Smooth muscle cell (in vitro differentiated cells): ENCODE data around the gene SLC4A4. TPM values are rescaled to one million over a fixed set of nuclear protein-coding genes. Genes with fewer than 3 reads are reported as not detected.

ENCODE experiments used
- DNase-seq: peaks from one replicate; lab custom pipeline; 2025; ENCODE audit not compliant: unreplicated experiment; lab: John Stamatoyannopoulos, UW
- H2AFZ ChIP-seq: fragments of 200-600 bp; sonication (generic); 2 replicates; pipeline ENCODE4 v1.6.0; 2016; ENCODE audit warnings: antibody characterized with exemption, low read depth, mild to moderate bottlenecking
- H3F3A ChIP-seq: fragments of 200-600 bp; sonication (generic); 2 replicates; pipeline ENCODE4 v1.6.0; 2017; ENCODE audit warnings: antibody characterized with exemption, low read depth
- H3K27ac ChIP-seq: fragments of 200-600 bp; sonication (generic); 2 replicates; pipeline ENCODE4 v1.5.1; 2016; ENCODE audit warnings: low read depth, mild to moderate bottlenecking
- H3K27me3 ChIP-seq: fragments of 200-600 bp; sonication (generic); 2 replicates; pipeline ENCODE4 v1.6.1; 2016; ENCODE audit warnings: low read depth, mild to moderate bottlenecking
- H3K36me3 ChIP-seq: fragments of 200-600 bp; sonication (generic); 2 replicates; pipeline ENCODE4 v1.5.1; 2016; ENCODE audit warnings: low read depth
- H3K4me1 ChIP-seq: fragments of 200-600 bp; sonication (generic); 2 replicates; pipeline ENCODE4 v1.5.1; 2016; ENCODE audit warnings: low read depth
- H3K4me2 ChIP-seq: fragments of 200-600 bp; sonication (generic); 2 replicates; pipeline ENCODE4 v1.6.0; 2016; ENCODE audit warnings: mild to moderate bottlenecking
- H3K4me3 ChIP-seq: fragments of 200-600 bp; sonication (generic); 2 replicates; pipeline ENCODE4 v1.5.1; 2016; ENCODE audit warnings: mild to moderate bottlenecking
- H3K79me2 ChIP-seq: fragments of 200-600 bp; sonication (generic); 2 replicates; pipeline ENCODE4 v1.6.0; 2016; ENCODE audit warnings: low read depth, mild to moderate bottlenecking
- H3K9ac ChIP-seq: fragments of 200-600 bp; sonication (generic); 2 replicates; pipeline ENCODE4 v1.6.0; 2016; ENCODE audit warnings: low read depth
- H3K9me3 ChIP-seq: fragments of 200-600 bp; sonication (generic); replicated peaks from 2 replicates; pipeline ENCODE4 v1.5.1; 2016; ENCODE audit warnings: low read depth
- H4K20me1 ChIP-seq: fragments of 200-600 bp; sonication (generic); 2 replicates; pipeline ENCODE4 v1.6.0; 2016; ENCODE audit warnings: low read depth
- CTCF ChIP-seq: fragments of 200-600 bp; sonication (generic); IDR thresholded peaks from 2 replicates; pipeline ENCODE4 v1.5.1; 2017; ENCODE audit warnings: borderline replicate concordance, mild to moderate bottlenecking, antibody characterized with exemption; ENCODE audit not compliant: insufficient read depth, poor library complexity, severe bottlenecking
- WGBS: methylation state at CpG from one replicate; pipeline ENCODE4 v1.1.7; 2016; ENCODE audit warnings: low lambda C conversion rate; 5-methylcytosine and 5-hydroxymethylcytosine counted together
- polyA plus RNA-seq: library from polyadenylated mRNA; unstranded; fragments of >200 nt; fragmentation: Nextera tagmentation; extraction: Ambion mirVana; gene quantifications from 2 replicates; pipeline ENCODE4 v1.2.1, GENCODE V29; 2016
- total RNA-seq: library from RNA; depleted of rRNA; stranded (reverse); fragments of >200 nt; gene quantifications from 2 replicates; pipeline ENCODE4 v1.2.3, GENCODE V29; 2014

Gene SLC4A4
- total and polyA plus RNA-seq, 2 experiments from 2014 or later: 1.2 to 4.1 TPM

GRCh38 chr4:71445811-71446210 lies 107.0 kb downstream of the SLC4A4 start:
- Histone ChIP-seq H4K20me1 (no peaks in the 10 kb centered on the region), H3K79me2 (no peaks in the 10 kb centered on the region), H3K9ac (no peak overlapping the region), H3K4me3 (no peak overlapping the region), H3K9me3 (no peaks in the 10 kb centered on the region), H3K36me3 (no peaks in the 10 kb centered on the region), H3F3A (no peaks in the 10 kb centered on the region), H3K27me3 (no peaks in the 10 kb centered on the region), H3K4me1 (no peaks in the 10 kb centered on the region), H3K27ac (no peak overlapping the region), H2AFZ (no peak overlapping the region), H3K4me2 (no peak overlapping the region)
- TF ChIP-seq CTCF: no peak
- no peak for DNase-seq
- WGBS: 73% methylated on average over 2 of the region's 2 CpGs

- no peaks in the 10 kb centered on the region for H3K4me1 ChIP-seq
- TF ChIP-seq CTCF: no peak
Observed at GRCh38 chr4:71446479-71447081, 107.8 kb downstream of the SLC4A4 start.

GRCh38 chr4:71449040-71449439 lies 110.2 kb downstream of the SLC4A4 start:
- no peak overlapping the region for H3K9ac ChIP-seq
- H3K4me1 ChIP-seq: no peaks in the 10 kb centered on the region
- H3K27ac ChIP-seq: no peak overlapping the region
- no peaks in the 10 kb centered on the region for H4K20me1 ChIP-seq
- H3K27me3 ChIP-seq: no peaks in the 10 kb centered on the region
- DNase-seq: no peak
- H3K4me2 ChIP-seq: no peak overlapping the region
- H3K4me3 ChIP-seq: no peak overlapping the region
- TF ChIP-seq CTCF: no peak
- H2AFZ ChIP-seq: no peak overlapping the region
- no peaks in the 10 kb centered on the region for H3K79me2 ChIP-seq
- no peaks in the 10 kb centered on the region for H3F3A ChIP-seq
- WGBS: 66% methylated on average over 2 of the region's 2 CpGs
- H3K9me3 ChIP-seq: no peaks in the 10 kb centered on the region
- no peaks in the 10 kb centered on the region for H3K36me3 ChIP-seq

More at GRCh38 chr4:71446479-71447081, 107.8 kb downstream of the SLC4A4 start:
- no peak overlapping the region for H3K4me3 ChIP-seq
- H3K9ac ChIP-seq: no peak overlapping the region
- WGBS: 97% methylated on average over 3 of the region's 3 CpGs
- H3F3A ChIP-seq: no peaks in the 10 kb centered on the region
- H3K79me2 ChIP-seq: no peaks in the 10 kb centered on the region
- DNase-seq: no peak
- H3K27me3 ChIP-seq: no peaks in the 10 kb centered on the region
- no peaks in the 10 kb centered on the region for H3K9me3 ChIP-seq
- no peak overlapping the region for H2AFZ ChIP-seq
- no peaks in the 10 kb centered on the region for H3K36me3 ChIP-seq
- no peaks in the 10 kb centered on the region for H4K20me1 ChIP-seq
- H3K4me2 ChIP-seq: no peak overlapping the region
- no peak overlapping the region for H3K27ac ChIP-seq

- Histone ChIP-seq H3K9ac (no peak overlapping the region), H3K27me3 (no peaks in the 10 kb centered on the region), H3K4me1 (no peaks in the 10 kb centered on the region), H2AFZ (no peak overlapping the region), H4K20me1 (no peaks in the 10 kb centered on the region), H3K27ac (no peak overlapping the region), H3K4me3 (no peak overlapping the region), H3K79me2 (no peaks in the 10 kb centered on the region), H3K4me2 (no peak overlapping the region), H3K9me3 (no peaks in the 10 kb centered on the region), H3K36me3 (no peaks in the 10 kb centered on the region), H3F3A (no peaks in the 10 kb centered on the region)
- no peak for DNase-seq
- 57% methylated on average over 3 of the region's 3 CpGs for WGBS
- no peak for TF ChIP-seq CTCF
Observed at GRCh38 chr4:71449878-71450277, 111.1 kb downstream of the SLC4A4 start.
